ENCODE results near the gene CREBRF.
"Not testable (repeated sequence)": the region's sequence is repeated elsewhere in the genome, so short reads cannot be mapped to it uniquely, and the experiment has no call there.

CREBRF gene

GRCh38 chr5:173012882-173013281 is 43.3 kb upstream of the CREBRF start:
- peak overlapping the region; percentile 38 for H3K27ac ChIP-seq
- H3K9me3 ChIP-seq, result no peaks in the 10 kb centered on the region
- H3K4me3 ChIP-seq (ENCODE audit: low read depth in 1 of 2, low read length in 1 of 2), result no peak overlapping the region
- no peaks in the 10 kb centered on the region for H3K27me3 ChIP-seq
- H3K4me1 ChIP-seq (ENCODE audit: control insufficient read depth in 1 of 2, insufficient read depth in 1 of 2, low read depth in 1 of 2, low read length in 1 of 2), result peaks cover 45 to 70% of the 10 kb centered on the region in 2 experiments
- no peak for TF ChIP-seq CTCF (IDR thresholded peaks at IDR 0.05)
- H3K36me3 ChIP-seq, result no peaks in the 10 kb centered on the region

- no peak for TF ChIP-seq CTCF (IDR thresholded peaks at IDR 0.05)
- H3K4me3 ChIP-seq (ENCODE audit: low read depth in 1 of 2, low read length in 1 of 2), result peak overlapping the region in 1 of 2 experiments; percentile 31
- no peaks in the 10 kb centered on the region for H3K27me3 ChIP-seq
- peaks cover 59 to 76% of the 10 kb centered on the region in 2 experiments for H3K4me1 ChIP-seq (ENCODE audit: control insufficient read depth in 1 of 2, insufficient read depth in 1 of 2, low read depth in 1 of 2, low read length in 1 of 2)
- peak overlapping the region; percentile 79 for H3K27ac ChIP-seq
- H3K9me3 ChIP-seq, result no peaks in the 10 kb centered on the region
- H3K36me3 ChIP-seq, result no peaks in the 10 kb centered on the region
These were observed 41.5 kb upstream of the CREBRF start for GRCh38 chr5:173014671-173015070.

- H3K4me1 ChIP-seq (ENCODE audit: control insufficient read depth in 1 of 2, insufficient read depth in 1 of 2, low read depth in 1 of 2, low read length in 1 of 2), result peaks cover 59 to 76% of the 10 kb centered on the region in 2 experiments
These were observed 41.0 kb upstream of the CREBRF start for GRCh38 chr5:173015192-173015591.

GRCh38 chr5:173015598-173016455 is 40.3 kb upstream of the CREBRF start:
- Histone ChIP-seq H3K27me3 (no peaks in the 10 kb centered on the region), H3K27ac (peak overlapping the region; percentile 79), H3K36me3 (peaks cover 9% of the 10 kb centered on the region), H3K4me3 (ENCODE audit: low read depth in 1 of 2, low read length in 1 of 2) (no peak overlapping the region), H3K4me1 (ENCODE audit: control insufficient read depth in 1 of 2, insufficient read depth in 1 of 2, low read depth in 1 of 2, low read length in 1 of 2) (peaks cover 55 to 71% of the 10 kb centered on the region in 2 experiments), H3K9me3 (no peaks in the 10 kb centered on the region)
- no peak for TF ChIP-seq CTCF (IDR thresholded peaks at IDR 0.05)

More at GRCh38 chr5:173015192-173015591, 41.0 kb upstream of the CREBRF start:
- TF ChIP-seq CTCF (IDR thresholded peaks at IDR 0.05), result no peak
- Histone ChIP-seq H3K4me3 (ENCODE audit: low read depth in 1 of 2, low read length in 1 of 2) (peak overlapping the region in 1 of 2 experiments; percentile 31), H3K27ac (peak overlapping the region; percentile 79), H3K36me3 (peaks cover 3% of the 10 kb centered on the region), H3K9me3 (no peaks in the 10 kb centered on the region), H3K27me3 (no peaks in the 10 kb centered on the region)

GRCh38 chr5:173016598-173017046 is 39.5 kb upstream of the CREBRF start:
- peaks cover 47 to 63% of the 10 kb centered on the region in 2 experiments for H3K4me1 ChIP-seq (ENCODE audit: control insufficient read depth in 1 of 2, insufficient read depth in 1 of 2, low read depth in 1 of 2, low read length in 1 of 2)
- peak overlapping the region; percentile 79 for H3K27ac ChIP-seq
- H3K9me3 ChIP-seq, result no peaks in the 10 kb centered on the region
- H3K4me3 ChIP-seq (ENCODE audit: low read depth in 1 of 2, low read length in 1 of 2), result no peak overlapping the region
- peaks cover 17% of the 10 kb centered on the region for H3K36me3 ChIP-seq
- H3K27me3 ChIP-seq, result no peaks in the 10 kb centered on the region
- TF ChIP-seq CTCF (IDR thresholded peaks at IDR 0.05), result no peak

- not testable (repeated sequence) for H3K4me3 ChIP-seq (ENCODE audit: low read depth in 1 of 2, low read length in 1 of 2); H3K9me3 ChIP-seq; H3K27me3 ChIP-seq
- peaks cover 45 to 59% of the 10 kb centered on the region in 2 experiments for H3K4me1 ChIP-seq (ENCODE audit: control insufficient read depth in 1 of 2, insufficient read depth in 1 of 2, low read depth in 1 of 2, low read length in 1 of 2)
- peak overlapping the region; percentile 79 for H3K27ac ChIP-seq
- peaks cover 22% of the 10 kb centered on the region for H3K36me3 ChIP-seq
These were observed 39.1 kb upstream of the CREBRF start for GRCh38 chr5:173017087-173017486.
